Keratinocyte (primary cell): Measurements from ENCODE around the gene CDKAL1. TPM values are rescaled to one million over a fixed set of nuclear protein-coding genes. Genes with fewer than 3 reads are reported as not detected.

Experiments used
- DNase-seq: peaks from one replicate; pipeline ENCODE4 v3.0.0-alpha.2; 2011; ENCODE audit warnings: low read depth, missing footprints, low spot score
- FAIRE-seq: peaks from 2 replicates; lab custom pipeline; 2011; peaks lifted over from hg19 to GRCh38; lab: Jason Lieb, UNC
- H2AFZ ChIP-seq: 2 replicates; pipeline ENCODE4 v1.6.0; 2012; ENCODE audit warnings: low read length, control low read depth, inconsistent platforms; ENCODE audit not compliant: control insufficient read depth
- H3K27ac ChIP-seq: 2 replicates; pipeline ENCODE4 v1.5.1; 2011; ENCODE audit warnings: low read length; ENCODE audit not compliant: control insufficient read depth, insufficient read depth
- H3K27me3 ChIP-seq: 3 replicates; pipeline ENCODE4 v1.6.0; 2011; ENCODE audit warnings: low read length; ENCODE audit not compliant: control insufficient read depth, insufficient read depth; ENCODE audit errors: extremely low read depth
- H3K36me3 ChIP-seq, 2 experiments: 2 replicates in 1 of 2; 3 replicates in 1 of 2; pipeline ENCODE4 v1.5.1; 2011; ENCODE audit warnings: low read length in 2 of 2, mild to moderate bottlenecking in 1 of 2; ENCODE audit not compliant: control insufficient read depth in 2 of 2, insufficient read depth in 2 of 2; ENCODE audit errors: extremely low read depth in 1 of 2
- H3K4me1 ChIP-seq: 3 replicates; pipeline ENCODE4 v1.5.1; 2011; ENCODE audit warnings: low read length; ENCODE audit not compliant: control insufficient read depth, insufficient read depth; ENCODE audit errors: extremely low read depth
- H3K4me2 ChIP-seq: 3 replicates; pipeline ENCODE4 v1.6.0; 2011; ENCODE audit warnings: low read depth, low read length; ENCODE audit not compliant: control insufficient read depth, insufficient read depth; ENCODE audit errors: extremely low read depth
- H3K4me3 ChIP-seq, 3 experiments: fragments of 200-600 bp in 1 of 3; sonication (generic) in 1 of 3; 2 replicates in 2 of 3; 3 replicates in 1 of 3; pipeline ENCODE4 v1.5.1; 2011 to 2016; ENCODE audit warnings: low read length in 3 of 3, mild to moderate bottlenecking in 3 of 3, control low read depth in 2 of 3, inconsistent platforms in 1 of 3, low read depth in 1 of 3, mixed read lengths in 1 of 3, mixed run types in 1 of 3, moderate library complexity in 1 of 3; ENCODE audit not compliant: control insufficient read depth in 2 of 3, insufficient read depth in 2 of 3; ENCODE audit errors: extremely low read depth in 1 of 3
- H3K79me2 ChIP-seq: 2 replicates; pipeline ENCODE4 v1.6.0; 2012; ENCODE audit warnings: low read length; ENCODE audit not compliant: control insufficient read depth, insufficient read depth
- H3K9ac ChIP-seq: 3 replicates; pipeline ENCODE4 v1.6.0; 2011; ENCODE audit warnings: low read length; ENCODE audit not compliant: control insufficient read depth, insufficient read depth; ENCODE audit errors: extremely low read depth
- H3K9me1 ChIP-seq: 3 replicates; pipeline ENCODE4 v1.6.0; 2011; ENCODE audit warnings: low read length; ENCODE audit not compliant: control insufficient read depth, insufficient read depth; ENCODE audit errors: extremely low read depth
- H3K9me3 ChIP-seq: 2 replicates; pipeline ENCODE4 v1.5.1; 2012; ENCODE audit warnings: low read depth, low read length; ENCODE audit not compliant: control insufficient read depth
- H4K20me1 ChIP-seq: 3 replicates; pipeline ENCODE4 v1.6.0; 2011; ENCODE audit warnings: low read length; ENCODE audit not compliant: control insufficient read depth, insufficient read depth; ENCODE audit errors: extremely low read depth
- EZH2 ChIP-seq: IDR thresholded peaks from one replicate; pipeline ENCODE4 v1.6.1; 2012; ENCODE audit warnings: inconsistent platforms, mild to moderate bottlenecking, low read length, moderate library complexity
- dilution Hi-C: fragments of 300-500 bp; cut with MboI; formaldehyde crosslinking; loops from one replicate; pipeline ENCODE4 v1.7.0; 2020; ENCODE audit warnings: low sequenced_read_pairs; ENCODE audit not compliant: extremely low pct_ligation_motif_present
- polyA plus RNA-seq, 5 experiments: library from polyadenylated mRNA; depleted of rRNA in 3 of 5; stranded (reverse) in 3 of 5; stranded (forward) in 1 of 5; unstranded in 1 of 5; fragments of >200 nt; gene quantifications; 1 replicate in 1 of 5; 2 replicates in 3 of 5; 3 replicates in 1 of 5; pipeline versions ENCODE4 v1.2.1 to v1.2.3, GENCODE V29; 2011 to 2012; ENCODE audit warnings: missing spikeins in 2 of 5, low read depth in 1 of 5, low replicate concordance in 1 of 5
- TF ChIP-seq, protein P1 (sequence below), 3 experiments: IDR thresholded peaks in 1 of 3; conservative IDR thresholded peaks in 1 of 3; optimal IDR thresholded peaks in 1 of 3; 2 replicates in 2 of 3; 3 replicates in 1 of 3; pipeline versions ENCODE3 to v1.5.1; 2011; ENCODE audit warnings: low read length in 3 of 3, mild to moderate bottlenecking in 3 of 3, moderate library complexity in 2 of 3, control low read depth in 1 of 3, inconsistent platforms in 1 of 3; ENCODE audit not compliant: insufficient read depth in 2 of 3; ENCODE audit errors: extremely low read depth in 1 of 3

Gene CDKAL1
- polyA plus RNA-seq, 1 donor (not counting 4 experiments of a cell fraction or from before 2014, with no cell fraction given) = 5.6 TPM

GRCh38 chr6:20744911-20745557, 210.8 kb downstream of the CDKAL1 start:
- no peaks in the 10 kb centered on the region for H4K20me1 ChIP-seq
- H3K9ac ChIP-seq = no peak overlapping the region
- H3K4me3 ChIP-seq = no peak overlapping the region
- H3K9me3 ChIP-seq = no peaks in the 10 kb centered on the region
- no peak overlapping the region for H3K27ac ChIP-seq
- dilution Hi-C loops = no loop called here
- no peaks in the 10 kb centered on the region for H3K9me1 ChIP-seq
- peaks cover 5% of the 10 kb centered on the region for H3K4me1 ChIP-seq
- FAIRE-seq (no peak), DNase-seq (no peak)
- no peak for TF ChIP-seq EZH2
- TF ChIP-seq, protein P1, sequence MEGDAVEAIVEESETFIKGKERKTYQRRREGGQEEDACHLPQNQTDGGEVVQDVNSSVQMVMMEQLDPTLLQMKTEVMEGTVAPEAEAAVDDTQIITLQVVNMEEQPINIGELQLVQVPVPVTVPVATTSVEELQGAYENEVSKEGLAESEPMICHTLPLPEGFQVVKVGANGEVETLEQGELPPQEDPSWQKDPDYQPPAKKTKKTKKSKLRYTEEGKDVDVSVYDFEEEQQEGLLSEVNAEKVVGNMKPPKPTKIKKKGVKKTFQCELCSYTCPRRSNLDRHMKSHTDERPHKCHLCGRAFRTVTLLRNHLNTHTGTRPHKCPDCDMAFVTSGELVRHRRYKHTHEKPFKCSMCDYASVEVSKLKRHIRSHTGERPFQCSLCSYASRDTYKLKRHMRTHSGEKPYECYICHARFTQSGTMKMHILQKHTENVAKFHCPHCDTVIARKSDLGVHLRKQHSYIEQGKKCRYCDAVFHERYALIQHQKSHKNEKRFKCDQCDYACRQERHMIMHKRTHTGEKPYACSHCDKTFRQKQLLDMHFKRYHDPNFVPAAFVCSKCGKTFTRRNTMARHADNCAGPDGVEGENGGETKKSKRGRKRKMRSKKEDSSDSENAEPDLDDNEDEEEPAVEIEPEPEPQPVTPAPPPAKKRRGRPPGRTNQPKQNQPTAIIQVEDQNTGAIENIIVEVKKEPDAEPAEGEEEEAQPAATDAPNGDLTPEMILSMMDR (optimal IDR thresholded peaks at IDR 0.05 in 1 of 3, IDR thresholded peaks at IDR 0.05 in 1 of 3, conservative IDR thresholded peaks at IDR 0.05 in 1 of 3; ENCODE audit: extremely low read depth in 1 of 3, insufficient read depth in 2 of 3, low read length in 3 of 3) = no peak
- no peaks in the 10 kb centered on the region for H3K36me3 ChIP-seq
- H2AFZ ChIP-seq = no peak overlapping the region
- H3K4me2 ChIP-seq = no peak overlapping the region
- no peaks in the 10 kb centered on the region for H3K27me3 ChIP-seq
- no peaks in the 10 kb centered on the region for H3K79me2 ChIP-seq

GRCh38 chr6:20746024-20746423, 211.8 kb downstream of the CDKAL1 start:
- Histone ChIP-seq H2AFZ (no peak overlapping the region), H3K9ac (no peak overlapping the region), H3K4me2 (no peak overlapping the region), H4K20me1 (no peaks in the 10 kb centered on the region), H3K9me3 (no peaks in the 10 kb centered on the region), H3K9me1 (no peaks in the 10 kb centered on the region), H3K4me1 (peaks cover 5% of the 10 kb centered on the region), H3K4me3 (no peak overlapping the region), H3K36me3 (no peaks in the 10 kb centered on the region), H3K27ac (no peak overlapping the region), H3K79me2 (no peaks in the 10 kb centered on the region), H3K27me3 (no peaks in the 10 kb centered on the region)
- FAIRE-seq (no peak), DNase-seq (no peak)
- dilution Hi-C loops = no loop called here
- TF ChIP-seq EZH2 = no peak
- TF ChIP-seq, protein P1 (optimal IDR thresholded peaks at IDR 0.05 in 1 of 3, IDR thresholded peaks at IDR 0.05 in 1 of 3, conservative IDR thresholded peaks at IDR 0.05 in 1 of 3; ENCODE audit: extremely low read depth in 1 of 3, insufficient read depth in 2 of 3, low read length in 3 of 3) = no peak
